WERI-Rb-1 (cell line): Measurements from ENCODE around the gene ULK1.

Experiments used
- DNase-seq: peaks from one replicate; pipeline ENCODE4 v3.0.0-alpha.2; 2020
- H3K27ac ChIP-seq: fragments of 250-450 bp; sonication (Bioruptor Pico); 2 replicates; pipeline ENCODE4 v1.5.1; 2020; ENCODE audit warnings: mild to moderate bottlenecking, moderate library complexity
- H3K27me3 ChIP-seq: fragments of 250-450 bp; sonication (Bioruptor Pico); 2 replicates; pipeline ENCODE4 v1.5.1; 2021; ENCODE audit warnings: mild to moderate bottlenecking, low read depth, moderate library complexity; ENCODE audit not compliant: insufficient read depth, severe bottlenecking
- H3K36me3 ChIP-seq: fragments of 250-450 bp; sonication (Bioruptor Pico); 2 replicates; pipeline ENCODE4 v1.5.1; 2020; ENCODE audit warnings: mild to moderate bottlenecking, moderate library complexity
- H3K4me3 ChIP-seq: 2 replicates; pipeline ENCODE4 v1.5.1; 2011; ENCODE audit warnings: low read depth, mild to moderate bottlenecking, control low read depth, low read length
- H3K9me3 ChIP-seq: fragments of 250-450 bp; sonication (Bioruptor Pico); 2 replicates; pipeline ENCODE4 v1.5.1; 2021; ENCODE audit warnings: mild to moderate bottlenecking, moderate library complexity; ENCODE audit not compliant: severe bottlenecking
- TF ChIP-seq, protein P1 (sequence below): IDR thresholded peaks from 2 replicates; pipeline ENCODE4 v1.5.1; 2011; ENCODE audit warnings: low read depth, mild to moderate bottlenecking, control low read depth, inconsistent platforms, low read length

ULK1 gene

GRCh38 chr12:131903270-131904255 lies 9.1 kb downstream of the ULK1 start:
- no peaks in the 10 kb centered on the region for H3K9me3 ChIP-seq
- H3K36me3 ChIP-seq = peaks cover 15% of the 10 kb centered on the region
- H3K27ac ChIP-seq = no peak overlapping the region
- no peak overlapping the region for H3K4me3 ChIP-seq
- no peaks in the 10 kb centered on the region for H3K27me3 ChIP-seq
- TF ChIP-seq, protein P1, sequence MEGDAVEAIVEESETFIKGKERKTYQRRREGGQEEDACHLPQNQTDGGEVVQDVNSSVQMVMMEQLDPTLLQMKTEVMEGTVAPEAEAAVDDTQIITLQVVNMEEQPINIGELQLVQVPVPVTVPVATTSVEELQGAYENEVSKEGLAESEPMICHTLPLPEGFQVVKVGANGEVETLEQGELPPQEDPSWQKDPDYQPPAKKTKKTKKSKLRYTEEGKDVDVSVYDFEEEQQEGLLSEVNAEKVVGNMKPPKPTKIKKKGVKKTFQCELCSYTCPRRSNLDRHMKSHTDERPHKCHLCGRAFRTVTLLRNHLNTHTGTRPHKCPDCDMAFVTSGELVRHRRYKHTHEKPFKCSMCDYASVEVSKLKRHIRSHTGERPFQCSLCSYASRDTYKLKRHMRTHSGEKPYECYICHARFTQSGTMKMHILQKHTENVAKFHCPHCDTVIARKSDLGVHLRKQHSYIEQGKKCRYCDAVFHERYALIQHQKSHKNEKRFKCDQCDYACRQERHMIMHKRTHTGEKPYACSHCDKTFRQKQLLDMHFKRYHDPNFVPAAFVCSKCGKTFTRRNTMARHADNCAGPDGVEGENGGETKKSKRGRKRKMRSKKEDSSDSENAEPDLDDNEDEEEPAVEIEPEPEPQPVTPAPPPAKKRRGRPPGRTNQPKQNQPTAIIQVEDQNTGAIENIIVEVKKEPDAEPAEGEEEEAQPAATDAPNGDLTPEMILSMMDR = no peak
- no peak for DNase-seq

GRCh38 chr12:131904346-131904745 lies 9.9 kb downstream of the ULK1 start:
- no peak overlapping the region for H3K27ac ChIP-seq
- DNase-seq = no peak

GRCh38 chr12:131905081-131905629 lies 10.7 kb downstream of the ULK1 start:
- TF ChIP-seq, protein P1 = no peak
- H3K27ac ChIP-seq = no peak overlapping the region
- H3K4me3 ChIP-seq = no peak overlapping the region
- DNase-seq = no peak
- H3K27me3 ChIP-seq = no peaks in the 10 kb centered on the region
- H3K36me3 ChIP-seq = peaks cover 31% of the 10 kb centered on the region
- H3K9me3 ChIP-seq = no peaks in the 10 kb centered on the region

More at GRCh38 chr12:131904346-131904745, 9.9 kb downstream of the ULK1 start:
- Histone ChIP-seq H3K36me3 (peaks cover 23% of the 10 kb centered on the region), H3K9me3 (no peaks in the 10 kb centered on the region), H3K4me3 (no peak overlapping the region), H3K27me3 (no peaks in the 10 kb centered on the region)
- TF ChIP-seq, protein P1 = no peak

GRCh38 chr12:131905630-131906091 lies 11.2 kb downstream of the ULK1 start:
- Histone ChIP-seq H3K27ac (no peak overlapping the region), H3K4me3 (no peak overlapping the region), H3K9me3 (no peaks in the 10 kb centered on the region), H3K27me3 (no peaks in the 10 kb centered on the region), H3K36me3 (peaks cover 34% of the 10 kb centered on the region)
- no peak for DNase-seq
- TF ChIP-seq, protein P1 = no peak

DNA sequence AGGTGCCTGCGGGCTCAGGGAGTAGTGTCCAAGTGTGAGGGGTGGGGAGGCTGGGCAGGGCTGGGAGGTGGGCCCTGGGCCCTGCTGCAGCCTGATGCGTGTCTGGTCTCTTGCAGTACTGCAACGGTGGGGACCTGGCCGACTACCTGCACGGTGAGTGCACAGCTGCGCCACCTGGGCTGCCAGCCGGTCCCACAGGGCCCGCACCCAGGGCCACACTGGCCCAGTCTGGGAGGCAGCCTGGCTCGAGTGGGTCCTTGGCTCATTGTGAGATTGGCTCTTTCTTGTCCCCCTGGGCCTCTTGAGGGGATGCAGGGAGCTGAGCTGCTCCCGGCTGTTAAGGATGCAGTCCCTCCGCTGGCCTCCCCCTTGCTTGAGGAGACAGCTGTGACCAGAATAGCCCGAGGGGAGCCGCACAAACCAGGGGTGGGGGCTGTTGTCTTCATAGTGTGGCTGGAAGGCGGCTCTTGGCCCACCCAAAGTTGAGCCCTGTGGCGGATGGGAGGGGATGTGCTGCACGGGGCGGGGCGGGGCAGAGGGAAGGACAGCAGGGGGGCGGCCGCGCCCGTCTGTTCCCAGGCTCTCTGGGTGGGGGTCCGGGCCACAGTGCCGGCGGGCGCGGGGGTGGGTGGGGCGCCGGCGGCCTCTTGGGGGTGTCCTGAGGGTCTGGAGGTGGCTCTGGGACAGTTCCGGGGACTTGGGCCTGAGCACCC lies 13.1 kb downstream of the ULK1 start:
- no peaks in the 10 kb centered on the region for H3K9me3 ChIP-seq
- no peak overlapping the region for H3K27ac ChIP-seq
- DNase-seq = no peak
- H3K36me3 ChIP-seq = peaks cover 53% of the 10 kb centered on the region
- TF ChIP-seq, protein P1 = no peak
- H3K4me3 ChIP-seq = no peak overlapping the region
- no peaks in the 10 kb centered on the region for H3K27me3 ChIP-seq
